ENCODE results near the gene CHRNA7.

Gene CHRNA7

DNA sequence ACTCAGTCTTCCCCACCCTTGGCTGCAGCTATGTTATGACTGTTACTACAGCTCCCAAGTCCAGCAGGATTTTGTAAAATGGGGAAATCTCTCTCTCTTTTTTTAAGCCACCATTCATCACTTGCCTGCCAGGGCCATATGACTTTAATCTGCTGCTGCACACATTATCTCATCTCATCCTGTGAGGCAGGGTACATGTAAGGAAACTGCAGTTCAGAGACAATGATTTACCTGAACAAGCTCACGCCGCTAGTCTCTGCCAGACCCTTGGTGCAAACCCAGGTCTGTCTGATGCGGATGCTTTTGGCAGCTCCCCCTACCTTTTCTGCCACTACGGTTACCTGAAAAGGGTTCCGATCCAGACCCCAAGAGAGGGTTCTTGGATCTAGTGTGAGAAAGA lies 78.3 kb downstream of the CHRNA7 start:
- Histone ChIP-seq H3K4me3 (replicated peaks; ENCODE audit: insufficient read depth, low read length) (no peak overlapping the region), H3K27ac (replicated peaks) (no peak overlapping the region), H3K27me3 (ENCODE audit: insufficient read depth, poor library complexity, severe bottlenecking) (peaks cover 9% of the 10 kb centered on the region)
- no peak for DNase-seq (ENCODE audit: low read depth in 1 of 2, low spot score in 1 of 2)
- no peak for TF ChIP-seq GABPA (IDR thresholded peaks at IDR 0.05; ENCODE audit: low read depth)
- TF ChIP-seq CTCF (IDR thresholded peaks at IDR 0.05; ENCODE audit: insufficient read depth, low read length): no peak
- TF ChIP-seq, protein P1, sequence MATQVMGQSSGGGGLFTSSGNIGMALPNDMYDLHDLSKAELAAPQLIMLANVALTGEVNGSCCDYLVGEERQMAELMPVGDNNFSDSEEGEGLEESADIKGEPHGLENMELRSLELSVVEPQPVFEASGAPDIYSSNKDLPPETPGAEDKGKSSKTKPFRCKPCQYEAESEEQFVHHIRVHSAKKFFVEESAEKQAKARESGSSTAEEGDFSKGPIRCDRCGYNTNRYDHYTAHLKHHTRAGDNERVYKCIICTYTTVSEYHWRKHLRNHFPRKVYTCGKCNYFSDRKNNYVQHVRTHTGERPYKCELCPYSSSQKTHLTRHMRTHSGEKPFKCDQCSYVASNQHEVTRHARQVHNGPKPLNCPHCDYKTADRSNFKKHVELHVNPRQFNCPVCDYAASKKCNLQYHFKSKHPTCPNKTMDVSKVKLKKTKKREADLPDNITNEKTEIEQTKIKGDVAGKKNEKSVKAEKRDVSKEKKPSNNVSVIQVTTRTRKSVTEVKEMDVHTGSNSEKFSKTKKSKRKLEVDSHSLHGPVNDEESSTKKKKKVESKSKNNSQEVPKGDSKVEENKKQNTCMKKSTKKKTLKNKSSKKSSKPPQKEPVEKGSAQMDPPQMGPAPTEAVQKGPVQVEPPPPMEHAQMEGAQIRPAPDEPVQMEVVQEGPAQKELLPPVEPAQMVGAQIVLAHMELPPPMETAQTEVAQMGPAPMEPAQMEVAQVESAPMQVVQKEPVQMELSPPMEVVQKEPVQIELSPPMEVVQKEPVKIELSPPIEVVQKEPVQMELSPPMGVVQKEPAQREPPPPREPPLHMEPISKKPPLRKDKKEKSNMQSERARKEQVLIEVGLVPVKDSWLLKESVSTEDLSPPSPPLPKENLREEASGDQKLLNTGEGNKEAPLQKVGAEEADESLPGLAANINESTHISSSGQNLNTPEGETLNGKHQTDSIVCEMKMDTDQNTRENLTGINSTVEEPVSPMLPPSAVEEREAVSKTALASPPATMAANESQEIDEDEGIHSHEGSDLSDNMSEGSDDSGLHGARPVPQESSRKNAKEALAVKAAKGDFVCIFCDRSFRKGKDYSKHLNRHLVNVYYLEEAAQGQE (IDR thresholded peaks at IDR 0.05; ENCODE audit: insufficient replicate concordance, low read depth): no peak

- DNase-seq (ENCODE audit: low read depth in 1 of 2, low spot score in 1 of 2): no peak
- TF ChIP-seq CTCF (IDR thresholded peaks at IDR 0.05; ENCODE audit: insufficient read depth, low read length) (no peak), POLR2AphosphoS5 (IDR thresholded peaks at IDR 0.05; ENCODE audit: low read depth) (no peak), SPI1 (IDR thresholded peaks at IDR 0.05; ENCODE audit: borderline replicate concordance, low read depth) (no peak), GABPA (IDR thresholded peaks at IDR 0.05; ENCODE audit: low read depth) (no peak)
- TF ChIP-seq, protein P1 (IDR thresholded peaks at IDR 0.05; ENCODE audit: insufficient replicate concordance, low read depth): no peak
- no peaks in the 10 kb centered on the region for H3K27me3 ChIP-seq (ENCODE audit: insufficient read depth, poor library complexity, severe bottlenecking)
- H3K4me3 ChIP-seq (replicated peaks; ENCODE audit: insufficient read depth, low read length): no peak overlapping the region
- H3K27ac ChIP-seq (replicated peaks): no peak overlapping the region
Measured at GRCh38 chr15:32112101-32112500, 81.8 kb downstream of the CHRNA7 start.

DNA sequence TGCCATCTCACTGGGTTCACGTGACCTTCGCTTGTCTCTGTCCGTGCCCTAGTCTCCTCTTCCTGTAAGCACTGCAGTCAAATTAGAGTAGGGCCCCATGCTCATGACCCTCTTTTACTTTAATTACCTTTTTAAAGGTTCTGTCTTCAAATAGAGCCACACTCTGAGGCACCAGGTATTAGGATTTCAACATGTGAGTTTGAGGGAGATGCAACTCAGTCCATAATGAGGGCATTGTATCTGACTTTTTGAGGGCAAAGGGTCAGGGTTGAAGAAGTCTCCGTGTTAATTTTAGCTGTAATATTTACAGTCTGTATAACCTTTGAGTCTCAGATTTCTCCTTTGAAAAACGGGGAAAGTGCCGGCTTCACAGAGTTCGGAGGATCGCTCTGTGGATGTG lies 82.9 kb downstream of the CHRNA7 start:
- no peaks in the 10 kb centered on the region for H3K27me3 ChIP-seq (ENCODE audit: insufficient read depth, poor library complexity, severe bottlenecking)
- DNase-seq (ENCODE audit: low read depth in 1 of 2, low spot score in 1 of 2): no peak

More for the DNA sequence above, 82.9 kb downstream of the CHRNA7 start:
- Histone ChIP-seq H3K4me3 (replicated peaks; ENCODE audit: insufficient read depth, low read length) (no peak overlapping the region), H3K27ac (replicated peaks) (no peak overlapping the region)
- TF ChIP-seq POLR2AphosphoS5 (IDR thresholded peaks at IDR 0.05; ENCODE audit: low read depth) (no peak), SPI1 (IDR thresholded peaks at IDR 0.05; ENCODE audit: borderline replicate concordance, low read depth) (no peak), GABPA (IDR thresholded peaks at IDR 0.05; ENCODE audit: low read depth) (no peak), CTCF (IDR thresholded peaks at IDR 0.05; ENCODE audit: insufficient read depth, low read length) (no peak)
- TF ChIP-seq, protein P1 (IDR thresholded peaks at IDR 0.05; ENCODE audit: insufficient replicate concordance, low read depth): no peak

Data from HL-60 (cell line).